Aorta (tissue), 5 donors: ENCODE data around the gene POTEJ. TPM values are rescaled to one million over a fixed set of nuclear protein-coding genes. Genes with fewer than 3 reads are reported as not detected.
"Not testable (repeated sequence)": the region's sequence is repeated elsewhere in the genome, so short reads cannot be mapped to it uniquely, and the experiment has no call there.

Experiments
- ATAC-seq: fragments of 200-7000 bp; cut with Tn5 transposase; one replicate; pipeline ENCODE4 v1.9.1; 2022; ENCODE audit warnings: moderate library complexity; ENCODE audit not compliant: low FRiP score
- DNase-seq, 2 donors: peaks; one replicate each; pipeline ENCODE4 v3.0.0-alpha.2; 2020
- H3K27ac ChIP-seq, 2 donors: one replicate each; pipeline ENCODE4 v1.5.1; 2013; ENCODE audit warnings: low read length in 2 of 2, mild to moderate bottlenecking in 2 of 2, moderate library complexity in 2 of 2, control low read depth in 1 of 2, inconsistent platforms in 1 of 2, low read depth in 1 of 2
- H3K27me3 ChIP-seq, 2 donors: one replicate each; pipeline ENCODE4 v1.6.1; 2013; ENCODE audit warnings: control low read depth in 1 of 2, low read length in 1 of 2, mild to moderate bottlenecking in 1 of 2, moderate library complexity in 1 of 2; ENCODE audit not compliant: insufficient read depth in 2 of 2, control insufficient read depth in 1 of 2
- H3K36me3 ChIP-seq, 2 donors: one replicate each; pipeline ENCODE4 v1.6.1; 2013; ENCODE audit warnings: control low read depth in 1 of 2, low read length in 1 of 2, mild to moderate bottlenecking in 1 of 2; ENCODE audit not compliant: insufficient read depth in 2 of 2, control insufficient read depth in 1 of 2
- H3K4me1 ChIP-seq, 2 donors: one replicate each; pipeline ENCODE4 v1.6.1; 2013; ENCODE audit warnings: low read length in 2 of 2, control low read depth in 1 of 2, mild to moderate bottlenecking in 1 of 2, moderate library complexity in 1 of 2; ENCODE audit not compliant: insufficient read depth in 2 of 2, control insufficient read depth in 1 of 2
- H3K4me3 ChIP-seq, 2 donors: one replicate each; pipeline ENCODE4 v1.5.1; 2013; ENCODE audit warnings: low read length in 2 of 2, control low read depth in 1 of 2, mild to moderate bottlenecking in 1 of 2
- H3K9me3 ChIP-seq: one replicate; pipeline ENCODE4 v1.6.1; 2013; ENCODE audit warnings: mild to moderate bottlenecking, low read length; ENCODE audit not compliant: control insufficient read depth
- WGBS, 2 donors: extraction: QIAGEN DNeasy Blood & Tissue Kit; methylation state at CpG; one replicate each; pipeline ENCODE4 v1.1.7; 2013; 5-methylcytosine and 5-hydroxymethylcytosine counted together
- intact Hi-C, 2 donors: fragments of 100-400 bp; cut with DNase I; formaldehyde crosslinking; loops; one replicate each; pipeline versions ENCODE4 v1.14.2 to v1.15.0; 2022
- polyA plus RNA-seq, 2 donors: library from polyadenylated mRNA; stranded (reverse); fragments of 200-250 nt; gene quantifications; one replicate each; pipeline ENCODE4 v1.2.3, GENCODE V29; 2013
- total RNA-seq, 2 donors: library from RNA; stranded (reverse); fragmentation: NEBNext Ultra II Directional; extraction: Animal tissue kit (Norgen Biotek cat#: 25700); gene quantifications; one replicate each; pipeline ENCODE4 v1.2.1, GENCODE V29; 2021
- donor health status: healthy with polysubstance abuse.
- donor health status: Bipolar disorder and iron deficiency.
- donor health status: DM: no; HTN: no; CAD: no.
- donor health status: DM: no; HTN: no; CAD: no.
- donor health status: DM: yes; HTN: yes; CAD: no.

Gene POTEJ
- total and polyA plus RNA-seq, 4 donors = not detected

GRCh38 chr2:130628784-130629475, 17.7 kb downstream of the POTEJ start:
- H3K27me3 ChIP-seq, H3K4me3 ChIP-seq, H3K27ac ChIP-seq, ATAC-seq, H3K36me3 ChIP-seq, H3K4me1 ChIP-seq, DNase-seq, H3K9me3 ChIP-seq, intact Hi-C loops: not testable (repeated sequence)
- 92 to 95% methylated on average over 9 of the region's 10 CpGs for WGBS, 2 donors

GRCh38 chr2:130638973-130639372, 27.7 kb downstream of the POTEJ start:
- H3K4me3 ChIP-seq, H3K27ac ChIP-seq, H3K9me3 ChIP-seq, intact Hi-C loops, ATAC-seq, H3K4me1 ChIP-seq, H3K36me3 ChIP-seq, H3K27me3 ChIP-seq: not testable (repeated sequence)
- WGBS, 2 donors = 58 to 73% methylated on average over 2 of the region's 2 CpGs
- DNase-seq = peak; percentile 27 to 65

- H3K27ac ChIP-seq, H3K4me3 ChIP-seq, DNase-seq, intact Hi-C loops, H3K27me3 ChIP-seq, H3K36me3 ChIP-seq, H3K9me3 ChIP-seq, ATAC-seq, H3K4me1 ChIP-seq: not testable (repeated sequence)
- whole genome bisulfite sequencing, 2 donors = 16 to 33% methylated on average over 3 to 4 of the region's 4 CpGs
These were observed 30.4 kb downstream of the POTEJ start for GRCh38 chr2:130641688-130642087.

- H3K9me3 ChIP-seq, H3K36me3 ChIP-seq, DNase-seq, H3K4me3 ChIP-seq, ATAC-seq, intact Hi-C loops, H3K4me1 ChIP-seq, H3K27ac ChIP-seq, H3K27me3 ChIP-seq: not testable (repeated sequence)
- 15 to 32% methylated on average over 1 of the region's 1 CpG for WGBS, 2 donors
These were observed 38.0 kb downstream of the POTEJ start for GRCh38 chr2:130649285-130649684.

GRCh38 chr2:130664506-130664905, 53.3 kb downstream of the POTEJ start:
- ATAC-seq, intact Hi-C loops, H3K36me3 ChIP-seq, H3K27ac ChIP-seq, H3K4me3 ChIP-seq, H3K27me3 ChIP-seq, H3K4me1 ChIP-seq, H3K9me3 ChIP-seq, DNase-seq: not testable (repeated sequence)
- 83 to 89% methylated on average over 6 of the region's 6 CpGs for WGBS, 2 donors

GRCh38 chr2:130665596-130665995, 54.4 kb downstream of the POTEJ start:
- intact Hi-C loops, H3K4me3 ChIP-seq, H3K27me3 ChIP-seq, ATAC-seq, H3K36me3 ChIP-seq, H3K9me3 ChIP-seq, H3K27ac ChIP-seq, DNase-seq, H3K4me1 ChIP-seq: not testable (repeated sequence)
- WGBS, 2 donors = 89 to 91% methylated on average over 5 of the region's 5 CpGs

GRCh38 chr2:130667516-130667915, 56.3 kb downstream of the POTEJ start:
- intact Hi-C loops, DNase-seq: not testable (repeated sequence)

GRCh38 chr2:130670026-130670745, 58.9 kb downstream of the POTEJ start:
- H3K27ac ChIP-seq, H3K36me3 ChIP-seq, H3K4me3 ChIP-seq, DNase-seq, H3K9me3 ChIP-seq, H3K27me3 ChIP-seq, H3K4me1 ChIP-seq, ATAC-seq, intact Hi-C loops: not testable (repeated sequence)
- 88 to 91% methylated on average over 10 to 12 of the region's 13 CpGs for WGBS, 2 donors

More at GRCh38 chr2:130667516-130667915, 56.3 kb downstream of the POTEJ start:
- 93 to 95% methylated on average over 7 to 10 of the region's 10 CpGs for WGBS, 2 donors
- H3K4me3 ChIP-seq, H3K27me3 ChIP-seq, H3K4me1 ChIP-seq, ATAC-seq, H3K9me3 ChIP-seq, H3K36me3 ChIP-seq, H3K27ac ChIP-seq: not testable (repeated sequence)
